Measurements from ENCODE around the gene ETV3. TPM values are rescaled to one million over a fixed set of nuclear protein-coding genes. Genes with fewer than 3 reads are reported as not detected.

Gene ETV3
- polyA plus RNA-seq, 3 donors, result 4.8 to 62.3 (median 6.3) TPM

- H2AFZ ChIP-seq (ENCODE audit: insufficient read depth, low read depth, low read length, poor library complexity, severe bottlenecking), result peak overlapping the region; percentile 8
- H3K27me3 ChIP-seq (ENCODE audit: control insufficient read depth in 2 of 2, insufficient read depth in 2 of 2, low read length in 2 of 2), result peaks cover 0 to 5% of the 10 kb centered on the region in 2 donors
- no peaks in the 10 kb centered on the region for H3K9me3 ChIP-seq (replicated peaks in 1 of 2; ENCODE audit: control insufficient read depth in 1 of 2, insufficient read depth in 1 of 2, low read length in 2 of 2)
- peak overlapping the region; percentile 49 for H3K9ac ChIP-seq (ENCODE audit: insufficient read depth, low read length, poor library complexity, severe bottlenecking)
- peaks cover 31 to 32% of the 10 kb centered on the region in 2 donors for H3K4me1 ChIP-seq (ENCODE audit: control insufficient read depth in 1 of 2, insufficient read depth in 2 of 2, low read length in 2 of 2)
- peak overlapping the region in 6 of 7 donors; percentile 38 to 84 (median 73) for H3K27ac Mint-ChIP-seq
- no peaks in the 10 kb centered on the region for H4K20me1 ChIP-seq (ENCODE audit: insufficient read depth, low read length)
- H3K79me2 ChIP-seq (ENCODE audit: insufficient read depth, low read length), result no peaks in the 10 kb centered on the region
- H3K36me3 Mint-ChIP-seq, result peaks cover 0 to 5% of the 10 kb centered on the region in 2 donors
- H3K4me3 ChIP-seq (replicated peaks in 1 of 3; ENCODE audit: low read depth in 2 of 3, low read length in 3 of 3), result peak overlapping the region in 1 of 3 experiments; percentile 13
- peaks cover 0 to 2% (median 0%) of the 10 kb centered on the region in 7 donors for H3K9me3 Mint-ChIP-seq
- H3K36me3 ChIP-seq (replicated peaks in 1 of 2; ENCODE audit: control insufficient read depth in 1 of 2, insufficient read depth in 2 of 2, low read length in 2 of 2), result no peaks in the 10 kb centered on the region
- DNase-seq, result peak; percentile 61 to 94 (median 65)
- peak overlapping the region; percentile 5 to 54 for H3K27ac ChIP-seq (ENCODE audit: low read depth in 1 of 2, low read length in 2 of 2)
- H3K4me3 Mint-ChIP-seq, result peak overlapping the region in 1 of 2 donors; percentile 85
- no peak for TF ChIP-seq CTCF (IDR thresholded peaks at IDR 0.05)
- intact Hi-C loops (cut with micrococcal nuclease), result no loop called here
- peaks cover 9 to 28% (median 19%) of the 10 kb centered on the region in 3 donors for H3K27me3 Mint-ChIP-seq (ENCODE audit: low read depth in 3 of 3)
- peaks cover 33% of the 10 kb centered on the region for H3K4me1 Mint-ChIP-seq
- WGBS (ENCODE audit: insufficient coverage), result 0% methylated on average over 3 of the region's 7 CpGs
- peak overlapping the region; percentile 39 for H3K4me2 ChIP-seq (replicated peaks; ENCODE audit: extremely low read depth, low read length, poor library complexity, severe bottlenecking)
Measured at GRCh38 chr1:157113106-157113505, 25.1 kb downstream of the ETV3 start.

GRCh38 chr1:157112186-157112867, 25.9 kb downstream of the ETV3 start:
- no peaks in the 10 kb centered on the region for H3K79me2 ChIP-seq (ENCODE audit: insufficient read depth, low read length)
- Mint-ChIP-seq H3K4me1 (peaks cover 32% of the 10 kb centered on the region), H3K27me3 (ENCODE audit: low read depth in 3 of 3) (peaks cover 9 to 35% (median 23%) of the 10 kb centered on the region in 3 donors), H3K4me3 (peak overlapping the region in 1 of 2 donors; percentile 85), H3K9me3 (peaks cover 0 to 2% (median 0%) of the 10 kb centered on the region in 7 donors), H3K36me3 (peaks cover 0 to 5% of the 10 kb centered on the region in 2 donors), H3K27ac (peak overlapping the region; percentile 38 to 84 (median 68))
- H3K4me2 ChIP-seq (replicated peaks; ENCODE audit: extremely low read depth, low read length, poor library complexity, severe bottlenecking), result peak overlapping the region; percentile 39
- H2AFZ ChIP-seq (ENCODE audit: insufficient read depth, low read depth, low read length, poor library complexity, severe bottlenecking), result no peak overlapping the region
- peaks cover 0 to 5% of the 10 kb centered on the region in 2 donors for H3K27me3 ChIP-seq (ENCODE audit: control insufficient read depth in 2 of 2, insufficient read depth in 2 of 2, low read length in 2 of 2)
- H4K20me1 ChIP-seq (ENCODE audit: insufficient read depth, low read length), result no peaks in the 10 kb centered on the region
- H3K27ac ChIP-seq (ENCODE audit: low read depth in 1 of 2, low read length in 2 of 2), result peak overlapping the region; percentile 5 to 54
- H3K9ac ChIP-seq (ENCODE audit: insufficient read depth, low read length, poor library complexity, severe bottlenecking), result peak overlapping the region; percentile 49
- no peaks in the 10 kb centered on the region for H3K9me3 ChIP-seq (replicated peaks in 1 of 2; ENCODE audit: control insufficient read depth in 1 of 2, insufficient read depth in 1 of 2, low read length in 2 of 2)
- no peaks in the 10 kb centered on the region for H3K36me3 ChIP-seq (replicated peaks in 1 of 2; ENCODE audit: control insufficient read depth in 1 of 2, insufficient read depth in 2 of 2, low read length in 2 of 2)
- DNase-seq, result no peak
- peaks cover 29 to 33% of the 10 kb centered on the region in 2 donors for H3K4me1 ChIP-seq (ENCODE audit: control insufficient read depth in 1 of 2, insufficient read depth in 2 of 2, low read length in 2 of 2)
- WGBS (ENCODE audit: insufficient coverage), result 94% methylated on average over 7 of the region's 8 CpGs
- intact Hi-C loops (cut with micrococcal nuclease), result no loop called here
- peak overlapping the region in 1 of 3 experiments; percentile 13 for H3K4me3 ChIP-seq (replicated peaks in 1 of 3; ENCODE audit: low read depth in 2 of 3, low read length in 3 of 3)
- no peak for TF ChIP-seq CTCF (IDR thresholded peaks at IDR 0.05)

Data from CD14-positive monocyte (primary cell).